ENCODE measurements around the gene TSR2. TPM values are rescaled to one million over a fixed set of nuclear protein-coding genes. Genes with fewer than 3 reads are reported as not detected.
A peak's percentile ranks its signal among the peaks of the same experiment; 100 is the strongest.

Gene TSR2
- 14.7 TPM for total RNA-seq

- intact Hi-C loops (cut with DNase I) = no loop called here
- H3K9me3 ChIP-seq = no peaks in the 10 kb centered on the region
- no peaks in the 10 kb centered on the region for H3K27me3 ChIP-seq
- no peak for DNase-seq (ENCODE audit: extremely low spot score in 2 of 2)
- H3K36me3 ChIP-seq = no peaks in the 10 kb centered on the region
- H3K4me1 ChIP-seq = peaks cover 17% of the 10 kb centered on the region
- peak within 1 kb of the TSS; percentile 61 to 90 for H3K4me3 ChIP-seq
- TF ChIP-seq CTCF (IDR thresholded peaks at IDR 0.05) (no peak), POLR2AphosphoS5 (IDR thresholded peaks at IDR 0.05; ENCODE audit: insufficient read depth in 1 of 2, low read depth in 1 of 2) (peak; percentile 87 to 91), POLR2A (IDR thresholded peaks at IDR 0.05) (peak in 1 of 2 donors; percentile 46)
- peak within 1 kb of the TSS; percentile 68 for H3K27ac ChIP-seq
These were observed at the start of gene TSR2 for GRCh38 chrX:54439960-54440871. TSR2 (plus strand) TSS chrX:54440404; CDS start chrX:54440422, 18 bp downstream.

- Histone ChIP-seq H3K9me3 (no peaks in the 10 kb centered on the region), H3K27me3 (no peaks in the 10 kb centered on the region), H3K4me1 (no peaks in the 10 kb centered on the region), H3K27ac (no peak overlapping the region), H3K36me3 (no peaks in the 10 kb centered on the region), H3K4me3 (no peak overlapping the region)
- DNase-seq (ENCODE audit: extremely low spot score in 2 of 2) = no peak
- TF ChIP-seq CTCF (IDR thresholded peaks at IDR 0.05) = no peak
- TF ChIP-seq POLR2AphosphoS5 (IDR thresholded peaks at IDR 0.05; ENCODE audit: insufficient read depth in 1 of 2, low read depth in 1 of 2) = no peak
- TF ChIP-seq POLR2A (IDR thresholded peaks at IDR 0.05) = no peak
- intact Hi-C loops (cut with DNase I) = no loop called here
These were observed 43.1 kb upstream of the TSR2 start for GRCh38 chrX:54397113-54397512.

GRCh38 chrX:54407266-54407665, 32.9 kb upstream of the TSR2 start:
- no peak for DNase-seq (ENCODE audit: extremely low spot score in 2 of 2)
- no peak for TF ChIP-seq POLR2AphosphoS5 (IDR thresholded peaks at IDR 0.05; ENCODE audit: insufficient read depth in 1 of 2, low read depth in 1 of 2)
- TF ChIP-seq CTCF (IDR thresholded peaks at IDR 0.05) = no peak
- TF ChIP-seq POLR2A (IDR thresholded peaks at IDR 0.05) = no peak
- Histone ChIP-seq H3K4me1 (no peaks in the 10 kb centered on the region), H3K36me3 (no peaks in the 10 kb centered on the region), H3K27ac (no peak overlapping the region), H3K4me3 (no peak overlapping the region), H3K27me3 (no peaks in the 10 kb centered on the region), H3K9me3 (no peaks in the 10 kb centered on the region)
- intact Hi-C loops (cut with DNase I) = no loop called here

GRCh38 chrX:54411732-54412131, 28.5 kb upstream of the TSR2 start:
- Histone ChIP-seq H3K27me3 (no peaks in the 10 kb centered on the region), H3K36me3 (no peaks in the 10 kb centered on the region), H3K9me3 (no peaks in the 10 kb centered on the region), H3K4me3 (no peak overlapping the region), H3K4me1 (no peaks in the 10 kb centered on the region), H3K27ac (no peak overlapping the region)
- intact Hi-C loops (cut with DNase I) = no loop called here
- TF ChIP-seq POLR2A (IDR thresholded peaks at IDR 0.05) (no peak), CTCF (IDR thresholded peaks at IDR 0.05) (no peak), POLR2AphosphoS5 (IDR thresholded peaks at IDR 0.05; ENCODE audit: insufficient read depth in 1 of 2, low read depth in 1 of 2) (no peak)
- no peak for DNase-seq (ENCODE audit: extremely low spot score in 2 of 2)

- H3K9me3 ChIP-seq = no peaks in the 10 kb centered on the region
- no peaks in the 10 kb centered on the region for H3K4me1 ChIP-seq
- no peaks in the 10 kb centered on the region for H3K27me3 ChIP-seq
- no peak overlapping the region for H3K27ac ChIP-seq
- no peak overlapping the region for H3K4me3 ChIP-seq
- H3K36me3 ChIP-seq = no peaks in the 10 kb centered on the region
- DNase-seq (ENCODE audit: extremely low spot score in 2 of 2) = no peak
- TF ChIP-seq POLR2AphosphoS5 (IDR thresholded peaks at IDR 0.05; ENCODE audit: insufficient read depth in 1 of 2, low read depth in 1 of 2) (no peak), POLR2A (IDR thresholded peaks at IDR 0.05) (no peak), CTCF (IDR thresholded peaks at IDR 0.05) (no peak)
- intact Hi-C loops (cut with DNase I) = no loop called here
These were observed 26.5 kb upstream of the TSR2 start for GRCh38 chrX:54413753-54414152.
